HepG2 (cell line): ENCODE results near the gene TACC3. TPM values are rescaled to one million over a fixed set of nuclear protein-coding genes. Genes with fewer than 3 reads are reported as not detected.

Source experiments
- AFF4 ChIP-seq: sonication (generic); formaldehyde crosslinking; IDR thresholded peaks from 2 replicates; pipeline ENCODE4 v1.4.0; 2020; ENCODE audit warnings: missing genetic modification reagents
- DNMT3B ChIP-seq: conservative IDR thresholded peaks from 2 replicates; pipeline ENCODE4 v1.6.1; 2016; ENCODE audit warnings: missing biosample characterization, control low read depth
- HNF1A ChIP-seq, 2 experiments: sonication (generic) in 1 of 2; formaldehyde crosslinking in 1 of 2; IDR thresholded peaks; 2 replicates each; pipeline versions ENCODE4 v1.4.0 to v1.6.1; 2016 to 2020; ENCODE audit warnings: borderline replicate concordance in 1 of 2, low read depth in 1 of 2, mild to moderate bottlenecking in 1 of 2, missing genetic modification reagents in 1 of 2
- POLR2G ChIP-seq: fragments of 200-400 bp; formaldehyde crosslinking; IDR thresholded peaks from 2 replicates; pipeline ENCODE4 v1.6.1; 2018; ENCODE audit warnings: mild to moderate bottlenecking, low read depth, low read length, moderate library complexity
- TBP ChIP-seq: sonication (generic); formaldehyde crosslinking; IDR thresholded peaks from 2 replicates; pipeline ENCODE4 v1.5.0; 2020; ENCODE audit warnings: missing genetic modification reagents
- ZBTB43 ChIP-seq: sonication (generic); formaldehyde crosslinking; conservative IDR thresholded peaks from 2 replicates; pipeline ENCODE4 v1.4.0; 2020; ENCODE audit warnings: missing genetic modification reagents
- ZNF20 ChIP-seq: sonication (generic); formaldehyde crosslinking; IDR thresholded peaks from 2 replicates; pipeline ENCODE4 v1.4.0; 2020; ENCODE audit warnings: mild to moderate bottlenecking, moderate library complexity, missing genetic modification reagents
- polyA plus RNA-seq, 8 experiments: library from polyadenylated mRNA; depleted of rRNA in 3 of 8; stranded (reverse) in 7 of 8; unstranded in 1 of 8; fragments of >200 nt; fragmentation: Illumina TruSeq in 4 of 8; extraction: Trizol in 4 of 8; gene quantifications; 2 replicates each; pipeline versions ENCODE4 v1.2.1 to v1.2.3, GENCODE V29; 2011 to 2016; ENCODE audit warnings: low read depth in 4 of 8, missing spikeins in 1 of 8, mixed read lengths in 1 of 8; ENCODE audit not compliant: insufficient read depth in 1 of 8
- total RNA-seq, 5 experiments: library from RNA; depleted of rRNA; stranded (reverse); fragments of >200 nt; fragmentation: Illumina TruSeq; extraction: Trizol; gene quantifications; 2 replicates each; pipeline ENCODE4 v1.2.3, GENCODE V29; 2016; ENCODE audit warnings: low read depth in 1 of 5
- TF ChIP-seq, protein P1 (sequence below): sonication (generic); formaldehyde crosslinking; IDR thresholded peaks from 2 replicates; pipeline ENCODE4 v1.4.0; 2020; ENCODE audit warnings: missing genetic modification reagents, borderline replicate concordance
- TF ChIP-seq, protein P2 (sequence below): sonication (generic); formaldehyde crosslinking; IDR thresholded peaks from 2 replicates; pipeline ENCODE4 v1.5.0; 2020; ENCODE audit warnings: mild to moderate bottlenecking, missing genetic modification reagents, borderline replicate concordance
- TF ChIP-seq, protein P3 (sequence below): sonication (generic); formaldehyde crosslinking; IDR thresholded peaks from 2 replicates; pipeline ENCODE4 v1.5.0; 2020; ENCODE audit warnings: missing genetic modification reagents

TACC3 gene
- total and polyA plus RNA-seq, 2 of the 13 experiments (the other 11 are each of a cell fraction or from before 2014, with no cell fraction given) = 20.3 to 21.2 TPM

GRCh38 chr4:1711571-1712215 lies 9.6 kb upstream of the TACC3 start (continued):
- TF ChIP-seq HNF1A (IDR thresholded peaks at IDR 0.05; ENCODE audit: low read depth) (no peak), HNF1A (CRISPR knock-in tag; IDR thresholded peaks at IDR 0.05; ENCODE audit: borderline replicate concordance) (no peak), DNMT3B (no peak), ZBTB43 (CRISPR knock-in tag) (no peak), ZNF20 (CRISPR knock-in tag) (no peak), AFF4 (CRISPR knock-in tag) (no peak), POLR2G (no peak), TBP (CRISPR knock-in tag) (no peak)
- TF ChIP-seq, protein P1, sequence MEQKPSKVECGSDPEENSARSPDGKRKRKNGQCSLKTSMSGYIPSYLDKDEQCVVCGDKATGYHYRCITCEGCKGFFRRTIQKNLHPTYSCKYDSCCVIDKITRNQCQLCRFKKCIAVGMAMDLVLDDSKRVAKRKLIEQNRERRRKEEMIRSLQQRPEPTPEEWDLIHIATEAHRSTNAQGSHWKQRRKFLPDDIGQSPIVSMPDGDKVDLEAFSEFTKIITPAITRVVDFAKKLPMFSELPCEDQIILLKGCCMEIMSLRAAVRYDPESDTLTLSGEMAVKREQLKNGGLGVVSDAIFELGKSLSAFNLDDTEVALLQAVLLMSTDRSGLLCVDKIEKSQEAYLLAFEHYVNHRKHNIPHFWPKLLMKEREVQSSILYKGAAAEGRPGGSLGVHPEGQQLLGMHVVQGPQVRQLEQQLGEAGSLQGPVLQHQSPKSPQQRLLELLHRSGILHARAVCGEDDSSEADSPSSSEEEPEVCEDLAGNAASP = no peak
- TF ChIP-seq, protein P2, sequence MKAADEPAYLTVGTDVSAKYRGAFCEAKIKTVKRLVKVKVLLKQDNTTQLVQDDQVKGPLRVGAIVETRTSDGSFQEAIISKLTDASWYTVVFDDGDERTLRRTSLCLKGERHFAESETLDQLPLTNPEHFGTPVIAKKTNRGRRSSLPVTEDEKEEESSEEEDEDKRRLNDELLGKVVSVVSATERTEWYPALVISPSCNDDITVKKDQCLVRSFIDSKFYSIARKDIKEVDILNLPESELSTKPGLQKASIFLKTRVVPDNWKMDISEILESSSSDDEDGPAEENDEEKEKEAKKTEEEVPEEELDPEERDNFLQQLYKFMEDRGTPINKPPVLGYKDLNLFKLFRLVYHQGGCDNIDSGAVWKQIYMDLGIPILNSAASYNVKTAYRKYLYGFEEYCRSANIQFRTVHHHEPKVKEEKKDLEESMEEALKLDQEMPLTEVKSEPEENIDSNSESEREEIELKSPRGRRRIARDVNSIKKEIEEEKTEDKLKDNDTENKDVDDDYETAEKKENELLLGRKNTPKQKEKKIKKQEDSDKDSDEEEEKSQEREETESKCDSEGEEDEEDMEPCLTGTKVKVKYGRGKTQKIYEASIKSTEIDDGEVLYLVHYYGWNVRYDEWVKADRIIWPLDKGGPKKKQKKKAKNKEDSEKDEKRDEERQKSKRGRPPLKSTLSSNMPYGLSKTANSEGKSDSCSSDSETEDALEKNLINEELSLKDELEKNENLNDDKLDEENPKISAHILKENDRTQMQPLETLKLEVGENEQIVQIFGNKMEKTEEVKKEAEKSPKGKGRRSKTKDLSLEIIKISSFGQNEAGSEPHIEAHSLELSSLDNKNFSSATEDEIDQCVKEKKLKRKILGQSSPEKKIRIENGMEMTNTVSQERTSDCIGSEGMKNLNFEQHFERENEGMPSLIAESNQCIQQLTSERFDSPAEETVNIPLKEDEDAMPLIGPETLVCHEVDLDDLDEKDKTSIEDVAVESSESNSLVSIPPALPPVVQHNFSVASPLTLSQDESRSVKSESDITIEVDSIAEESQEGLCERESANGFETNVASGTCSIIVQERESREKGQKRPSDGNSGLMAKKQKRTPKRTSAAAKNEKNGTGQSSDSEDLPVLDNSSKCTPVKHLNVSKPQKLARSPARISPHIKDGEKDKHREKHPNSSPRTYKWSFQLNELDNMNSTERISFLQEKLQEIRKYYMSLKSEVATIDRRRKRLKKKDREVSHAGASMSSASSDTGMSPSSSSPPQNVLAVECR (CRISPR knock-in tag) = no peak; the same call in 1 of the 2 replicates
- TF ChIP-seq, protein P3, sequence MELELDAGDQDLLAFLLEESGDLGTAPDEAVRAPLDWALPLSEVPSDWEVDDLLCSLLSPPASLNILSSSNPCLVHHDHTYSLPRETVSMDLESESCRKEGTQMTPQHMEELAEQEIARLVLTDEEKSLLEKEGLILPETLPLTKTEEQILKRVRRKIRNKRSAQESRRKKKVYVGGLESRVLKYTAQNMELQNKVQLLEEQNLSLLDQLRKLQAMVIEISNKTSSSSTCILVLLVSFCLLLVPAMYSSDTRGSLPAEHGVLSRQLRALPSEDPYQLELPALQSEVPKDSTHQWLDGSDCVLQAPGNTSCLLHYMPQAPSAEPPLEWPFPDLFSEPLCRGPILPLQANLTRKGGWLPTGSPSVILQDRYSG (CRISPR knock-in tag) = no peak
